Measurements from ENCODE around the gene HSPB3.
A peak's percentile ranks its signal among the peaks of the same experiment; 100 is the strongest.
"Not testable (repeated sequence)": the region's sequence is repeated elsewhere in the genome, so short reads cannot be mapped to it uniquely, and the experiment has no call there.

HSPB3 gene

GRCh38 chr5:54455413-54456157 lies at the start of gene HSPB3:
TSS of gene HSPB3 (plus strand) at chr5:54455699. CDS start at chr5:54455790, 91 bp downstream.
- DNase-seq, result peak; percentile 85

GRCh38 chr5:54411176-54411575 lies 44.3 kb upstream of the HSPB3 start:
- DNase-seq, result no peak

GRCh38 chr5:54412913-54413312 lies 42.6 kb upstream of the HSPB3 start:
- DNase-seq, result no peak

- no peak for DNase-seq
Observed at GRCh38 chr5:54415147-54415546, 40.4 kb upstream of the HSPB3 start.

- peak; percentile 49 for DNase-seq
Observed at GRCh38 chr5:54415896-54416601, 39.5 kb upstream of the HSPB3 start.

- peak; percentile 62 for DNase-seq
Observed at GRCh38 chr5:54419573-54420423, 35.7 kb upstream of the HSPB3 start.

GRCh38 chr5:54420511-54420910 lies 35.0 kb upstream of the HSPB3 start:
- DNase-seq, result not testable (repeated sequence)

GRCh38 chr5:54421976-54422375 lies 33.5 kb upstream of the HSPB3 start:
- no peak for DNase-seq

- no peak for DNase-seq
Observed at GRCh38 chr5:54425258-54425657, 30.2 kb upstream of the HSPB3 start.

GRCh38 chr5:54426209-54426608 lies 29.3 kb upstream of the HSPB3 start:
- no peak for DNase-seq

GRCh38 chr5:54434650-54435049 lies 20.8 kb upstream of the HSPB3 start:
- not testable (repeated sequence) for DNase-seq

- no peak for DNase-seq
Observed at GRCh38 chr5:54438620-54439389, 16.7 kb upstream of the HSPB3 start.

- DNase-seq, result no peak
Observed at GRCh38 chr5:54440456-54440893, 15.0 kb upstream of the HSPB3 start.

- no peak for DNase-seq
Observed at GRCh38 chr5:54442271-54442670, 13.2 kb upstream of the HSPB3 start.

- peak; percentile 64 for DNase-seq
Observed at GRCh38 chr5:54443270-54443669, 12.2 kb upstream of the HSPB3 start.

- DNase-seq, result no peak
Observed at GRCh38 chr5:54445691-54446378, 9.7 kb upstream of the HSPB3 start.

GRCh38 chr5:54446379-54446732 lies 9.1 kb upstream of the HSPB3 start:
- DNase-seq, result peak; percentile 24

- DNase-seq, result no peak
Observed at GRCh38 chr5:54449923-54450322, 5.6 kb upstream of the HSPB3 start.

- no peak for DNase-seq
Observed at GRCh38 chr5:54450542-54450941, 5.0 kb upstream of the HSPB3 start.

GRCh38 chr5:54453046-54453445 lies 2.5 kb upstream of the HSPB3 start:
- DNase-seq, result no peak

GRCh38 chr5:54454602-54455001 lies 897 bp upstream of the HSPB3 start:
- no peak for DNase-seq
